ENCODE measurements around the gene TPRX2. TPM values are rescaled to one million over a fixed set of nuclear protein-coding genes. Genes with fewer than 3 reads are reported as not detected.
"Not testable (repeated sequence)": the region's sequence is repeated elsewhere in the genome, so short reads cannot be mapped to it uniquely, and the experiment has no call there.

Gene TPRX2
- total RNA-seq, 4 donors from 2014 or later: not detected

GRCh38 chr19:47853003-47853402 is 6.0 kb upstream of the TPRX2 start:
- TF ChIP-seq EP300 (IDR thresholded peaks at IDR 0.05): no peak
- no peak for TF ChIP-seq POLR2AphosphoS5 (IDR thresholded peaks at IDR 0.05)
- TF ChIP-seq POLR2A (IDR thresholded peaks at IDR 0.05): no peak
- TF ChIP-seq CTCF (IDR thresholded peaks at IDR 0.05): no peak
- no peaks in the 10 kb centered on the region for H3K4me1 ChIP-seq
- 57% methylated on average over 5 of the region's 5 CpGs for WGBS
- H3K27me3 ChIP-seq: peaks cover 74% of the 10 kb centered on the region
- H3K9me3 ChIP-seq: no peaks in the 10 kb centered on the region
- H3K27ac ChIP-seq: no peak overlapping the region
- H3K36me3 ChIP-seq: no peaks in the 10 kb centered on the region
- no peak for DNase-seq (ENCODE audit: low spot score in 2 of 2)
- H3K4me3 ChIP-seq: no peak overlapping the region

- Histone ChIP-seq H3K4me1 (no peaks in the 10 kb centered on the region), H3K36me3 (no peaks in the 10 kb centered on the region), H3K27ac (no peak overlapping the region), H3K4me3 (no peak overlapping the region), H3K27me3 (peaks cover 60% of the 10 kb centered on the region), H3K9me3 (no peaks in the 10 kb centered on the region)
- no peak for DNase-seq (ENCODE audit: low spot score in 2 of 2)
- WGBS: 55% methylated on average over 4 of the region's 4 CpGs
- TF ChIP-seq POLR2A (IDR thresholded peaks at IDR 0.05) (no peak), CTCF (IDR thresholded peaks at IDR 0.05) (no peak), EP300 (IDR thresholded peaks at IDR 0.05) (no peak), POLR2AphosphoS5 (IDR thresholded peaks at IDR 0.05) (no peak)
Observed at GRCh38 chr19:47854459-47854858, 4.6 kb upstream of the TPRX2 start.

- H3K36me3 ChIP-seq, H3K4me3 ChIP-seq, H3K27ac ChIP-seq, H3K4me1 ChIP-seq, H3K9me3 ChIP-seq: not testable (repeated sequence)
- DNase-seq (ENCODE audit: low spot score in 2 of 2): peak in 1 of 2 donors; percentile 5
- 79% methylated on average over 9 of the region's 9 CpGs for WGBS
- peaks cover 40% of the 10 kb centered on the region for H3K27me3 ChIP-seq
Observed at GRCh38 chr19:47858231-47858630, 804 bp upstream of the TPRX2 start.

- WGBS: no CpG with 5 or more reads among the region's 17 CpGs
- not testable (repeated sequence) for DNase-seq (ENCODE audit: low spot score in 2 of 2); H3K36me3 ChIP-seq; H3K4me3 ChIP-seq; H3K9me3 ChIP-seq; H3K4me1 ChIP-seq; H3K27ac ChIP-seq
- H3K27me3 ChIP-seq: peaks cover 26% of the 10 kb centered on the region
Observed at GRCh38 chr19:47859838-47860237, 803 bp downstream of the TPRX2 start.

GRCh38 chr19:47860602-47861297 is 1.7 kb downstream of the TPRX2 start:
- WGBS: 43% methylated on average over 16 of the region's 34 CpGs
- peaks cover 21% of the 10 kb centered on the region for H3K27me3 ChIP-seq
- no peak for TF ChIP-seq EP300 (IDR thresholded peaks at IDR 0.05)
- no peak for TF ChIP-seq POLR2AphosphoS5 (IDR thresholded peaks at IDR 0.05)
- TF ChIP-seq POLR2A (IDR thresholded peaks at IDR 0.05): no peak
- TF ChIP-seq CTCF (IDR thresholded peaks at IDR 0.05): no peak
- DNase-seq (ENCODE audit: low spot score in 2 of 2): no peak
- no peaks in the 10 kb centered on the region for H3K4me1 ChIP-seq
- no peaks in the 10 kb centered on the region for H3K9me3 ChIP-seq
- no peak overlapping the region for H3K27ac ChIP-seq
- H3K4me3 ChIP-seq: no peak overlapping the region
- H3K36me3 ChIP-seq: no peaks in the 10 kb centered on the region

- WGBS: 93% methylated on average over 4 of the region's 5 CpGs
- Histone ChIP-seq H3K4me3 (no peak overlapping the region), H3K9me3 (no peaks in the 10 kb centered on the region), H3K27ac (no peak overlapping the region), H3K27me3 (peaks cover 15% of the 10 kb centered on the region), H3K4me1 (no peaks in the 10 kb centered on the region), H3K36me3 (no peaks in the 10 kb centered on the region)
- no peak for TF ChIP-seq POLR2A (IDR thresholded peaks at IDR 0.05)
- no peak for TF ChIP-seq POLR2AphosphoS5 (IDR thresholded peaks at IDR 0.05)
- TF ChIP-seq EP300 (IDR thresholded peaks at IDR 0.05): no peak
- no peak for TF ChIP-seq CTCF (IDR thresholded peaks at IDR 0.05)
- no peak for DNase-seq (ENCODE audit: low spot score in 2 of 2)
Observed at GRCh38 chr19:47861630-47862029, 2.6 kb downstream of the TPRX2 start.
